Activated T-helper 9 cell treated with anti-CD3 and anti-CD28 coated beads, Interleukin-2, amount 50 U/mL, for 16 hours (primary cell): ENCODE data around the gene FAIM.
"Not testable (repeated sequence)": the region's sequence is repeated elsewhere in the genome, so short reads cannot be mapped to it uniquely, and the experiment has no call there.

Experiments used
- DNase-seq: peaks from one replicate; pipeline ENCODE4 v3.0.0-alpha.2; 2020; ENCODE audit warnings: low read depth

FAIM gene

DNA sequence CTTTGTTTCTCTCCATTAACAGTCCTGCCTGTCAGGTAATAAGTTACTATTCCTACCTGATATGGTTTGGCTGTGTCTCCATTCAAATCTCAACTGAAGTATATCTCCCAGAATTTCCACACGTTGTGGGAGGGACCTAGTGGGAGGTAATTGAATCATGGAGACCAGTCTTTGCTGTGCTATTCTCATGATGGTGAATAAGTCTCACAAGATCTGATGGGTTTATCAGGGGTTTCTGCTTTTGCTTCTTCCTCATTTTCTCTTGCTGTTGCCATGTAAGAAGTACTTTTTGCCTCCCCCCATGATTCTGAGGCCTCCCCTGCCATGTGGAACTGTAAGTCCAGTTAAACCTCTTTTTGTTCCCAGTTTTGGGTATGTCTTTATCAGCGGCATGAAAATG is 6.9 kb upstream of the FAIM start:
- not testable (repeated sequence) for DNase-seq

DNA sequence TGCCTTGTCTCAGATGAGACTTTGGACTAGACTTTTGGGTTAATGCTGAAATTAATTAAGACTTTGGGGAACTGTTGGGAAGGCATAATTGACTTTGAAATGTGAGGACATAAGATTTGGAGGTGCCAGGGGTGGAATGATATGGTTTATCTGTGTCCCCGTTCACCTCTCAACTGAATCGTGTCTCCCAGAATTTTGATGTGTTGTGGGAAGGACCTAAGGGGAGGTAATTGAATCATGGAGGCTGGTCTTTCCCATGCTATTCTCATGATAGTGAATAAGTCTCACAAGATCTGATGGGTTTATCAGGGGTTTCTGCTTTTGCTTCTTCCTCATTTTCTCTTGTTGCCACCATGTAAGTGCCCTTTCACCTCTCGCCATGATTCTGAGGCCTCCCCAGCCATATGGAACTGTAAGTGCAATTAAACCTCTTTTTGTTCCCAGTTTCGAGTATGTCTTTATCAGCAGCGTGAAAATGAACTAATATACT is 4.4 kb upstream of the FAIM start:
- not testable (repeated sequence) for DNase-seq

DNA sequence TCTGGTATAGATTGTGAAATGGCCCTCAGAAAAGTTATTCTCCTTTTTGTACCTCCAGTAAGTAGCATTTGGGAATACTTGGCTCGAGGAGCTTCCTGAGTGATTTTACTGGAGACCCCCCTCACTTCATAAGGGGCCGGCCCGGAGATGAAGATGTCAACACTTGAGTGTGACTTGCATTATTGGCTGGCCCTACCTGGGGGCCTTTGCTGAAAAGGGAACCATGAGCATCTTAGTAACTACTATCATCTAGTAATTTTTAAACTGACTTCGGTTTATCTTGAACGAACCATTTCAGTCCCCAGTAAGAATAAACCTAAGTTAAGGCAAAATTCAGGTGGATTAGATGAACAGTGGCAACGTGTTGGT is 1.3 kb downstream of the FAIM start:
- no peak for DNase-seq

DNA sequence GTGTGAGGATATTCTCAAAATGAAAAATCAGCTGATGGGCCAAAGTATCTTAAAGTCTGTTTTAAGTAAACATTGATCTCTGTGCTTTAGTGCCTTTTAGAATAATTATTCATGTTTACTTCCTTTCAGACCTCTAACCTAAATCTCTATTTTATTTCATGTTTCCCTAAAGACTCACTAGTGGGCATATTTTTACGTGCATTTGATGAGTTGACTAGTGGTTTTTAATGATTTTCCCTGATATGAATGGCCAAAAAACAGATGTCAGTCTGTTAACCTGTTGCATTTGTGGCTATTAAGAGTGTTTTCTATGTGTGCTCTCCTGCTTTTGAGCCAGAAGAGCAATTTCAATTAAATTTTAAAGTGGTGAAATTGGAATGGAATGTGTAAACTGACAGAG is 6.9 kb downstream of the FAIM start:
- no peak for DNase-seq

DNA sequence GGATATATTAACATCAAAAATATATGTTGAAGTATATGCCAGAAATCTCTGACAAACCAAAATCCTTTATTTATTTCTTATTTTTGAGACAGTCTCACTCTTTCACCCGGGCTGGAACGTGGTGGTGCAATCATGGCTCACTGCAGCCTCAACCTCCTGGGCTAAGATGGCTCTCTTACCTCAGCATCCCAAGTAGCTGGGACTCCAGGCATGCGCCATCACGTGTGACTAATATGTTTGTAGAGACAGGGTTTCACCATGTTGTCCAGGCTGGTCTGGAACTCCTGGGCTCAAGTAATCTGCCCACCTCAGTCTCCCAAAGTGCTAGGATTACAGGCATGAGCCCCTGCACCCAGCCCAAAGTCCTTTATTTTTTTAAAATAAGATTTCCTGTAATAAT is 11.9 kb downstream of the FAIM start:
- no peak for DNase-seq

GRCh38 chr3:138624518-138624917 is 15.9 kb downstream of the FAIM start:
- no peak for DNase-seq

DNA sequence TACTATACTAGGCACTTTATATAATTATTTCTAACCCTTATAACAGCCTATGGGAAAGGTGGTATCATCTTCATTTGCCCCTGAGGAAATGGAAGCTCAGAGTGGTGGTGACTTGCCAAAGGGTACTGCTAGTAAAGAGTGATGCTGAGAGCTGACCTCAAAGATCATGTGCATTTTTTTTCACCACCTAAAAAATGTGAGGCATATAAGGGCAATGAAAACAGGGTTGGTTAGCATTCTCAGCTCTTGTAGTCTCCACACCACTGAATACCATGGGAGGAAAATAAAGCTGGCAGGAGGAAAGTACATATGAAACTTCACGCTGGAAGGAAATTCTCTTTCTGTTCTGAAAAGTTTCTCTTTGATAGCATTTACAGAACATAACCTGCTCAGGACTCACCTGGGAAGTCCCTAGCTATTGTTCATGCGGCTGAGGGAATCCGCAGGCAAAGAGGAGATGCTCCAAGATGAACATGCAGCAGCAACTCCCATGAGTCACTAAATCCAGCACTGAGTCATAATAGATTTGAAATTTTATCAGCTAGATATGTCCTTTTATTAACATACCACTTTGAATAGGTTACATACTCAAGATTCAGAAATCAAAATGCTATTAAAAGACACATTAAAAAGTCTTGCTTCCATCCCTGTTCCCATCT is 17.3 kb downstream of the FAIM start:
- no peak for DNase-seq

DNA sequence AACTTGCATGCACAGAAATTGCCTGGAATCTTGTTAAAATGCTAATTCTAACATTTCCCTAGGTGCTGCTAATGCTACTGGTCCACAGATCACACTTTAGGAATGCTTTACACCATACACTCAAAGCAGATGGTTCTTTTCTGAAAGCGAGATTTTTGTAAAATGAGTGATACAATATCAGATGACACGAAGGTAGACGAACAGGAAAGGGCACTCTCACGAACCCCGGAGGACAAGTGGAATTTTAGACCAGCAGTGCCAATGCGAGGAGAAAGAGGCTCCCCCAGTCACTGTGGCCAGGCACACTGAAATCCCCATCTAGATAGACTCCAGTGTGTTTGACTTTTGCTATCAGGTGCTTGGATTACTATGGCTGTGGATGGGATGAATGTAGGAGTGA is 21.0 kb downstream of the FAIM start:
- no peak for DNase-seq

GRCh38 chr3:138638641-138639040 is 30.1 kb downstream of the FAIM start:
- DNase-seq: no peak

- no peak for DNase-seq
Measured at GRCh38 chr3:138640537-138640936, 32.0 kb downstream of the FAIM start.

- DNase-seq: no peak
Measured at GRCh38 chr3:138642226-138642926, 33.8 kb downstream of the FAIM start.

DNA sequence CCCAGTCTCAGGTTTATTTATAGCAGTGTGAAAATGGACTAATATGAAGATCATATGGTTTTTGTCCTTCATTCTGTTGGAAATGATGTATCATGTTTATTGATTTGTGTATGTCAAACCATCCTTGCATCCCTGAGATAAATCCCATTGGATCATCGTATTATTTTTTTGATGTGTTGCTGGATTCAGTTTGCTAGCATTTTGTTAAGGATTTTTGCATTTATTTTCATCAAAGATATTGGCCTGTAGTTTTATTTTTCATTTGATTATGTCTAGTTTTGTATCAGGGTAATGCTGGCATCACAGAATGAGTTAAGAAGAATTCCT is 34.3 kb downstream of the FAIM start:
- DNase-seq: no peak

DNA sequence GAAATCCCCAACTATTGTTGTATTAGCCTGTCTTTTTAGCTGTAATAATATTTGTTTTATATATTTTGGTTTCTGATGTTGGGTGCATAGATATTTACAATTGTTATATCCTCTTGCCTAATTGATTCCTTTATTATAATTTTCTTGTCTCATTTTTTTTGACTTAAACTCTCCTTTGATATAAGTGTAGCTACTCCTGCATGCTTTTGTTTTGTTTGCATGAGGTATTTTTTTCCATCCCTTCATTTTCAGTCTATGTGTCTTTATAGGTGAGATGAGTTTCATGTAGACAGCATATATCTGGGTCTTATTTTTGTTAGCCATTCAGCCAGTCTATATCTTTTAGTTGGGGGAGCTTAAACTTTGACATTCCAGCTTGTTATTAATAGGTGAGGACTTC is 37.4 kb downstream of the FAIM start:
- no peak for DNase-seq

DNA sequence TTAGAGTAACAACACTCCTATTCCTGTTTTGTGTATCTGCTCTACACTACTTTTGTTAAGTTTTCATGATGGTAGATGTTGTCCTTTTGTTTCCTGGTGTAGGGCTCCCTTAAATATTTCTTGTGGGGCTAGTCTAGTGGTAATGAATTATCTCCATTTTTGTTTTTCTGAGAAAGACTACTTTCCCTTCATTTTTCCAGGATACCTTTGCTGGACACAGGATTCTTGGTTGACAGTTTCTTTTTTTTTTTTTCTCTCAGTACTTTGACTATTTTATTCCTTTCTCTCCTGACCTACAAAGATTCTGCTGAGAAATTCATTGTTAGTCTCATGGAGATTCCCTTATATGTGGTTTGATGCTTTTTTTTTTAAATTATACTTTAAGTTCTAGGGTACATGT is 37.9 kb downstream of the FAIM start:
- DNase-seq: no peak

DNA sequence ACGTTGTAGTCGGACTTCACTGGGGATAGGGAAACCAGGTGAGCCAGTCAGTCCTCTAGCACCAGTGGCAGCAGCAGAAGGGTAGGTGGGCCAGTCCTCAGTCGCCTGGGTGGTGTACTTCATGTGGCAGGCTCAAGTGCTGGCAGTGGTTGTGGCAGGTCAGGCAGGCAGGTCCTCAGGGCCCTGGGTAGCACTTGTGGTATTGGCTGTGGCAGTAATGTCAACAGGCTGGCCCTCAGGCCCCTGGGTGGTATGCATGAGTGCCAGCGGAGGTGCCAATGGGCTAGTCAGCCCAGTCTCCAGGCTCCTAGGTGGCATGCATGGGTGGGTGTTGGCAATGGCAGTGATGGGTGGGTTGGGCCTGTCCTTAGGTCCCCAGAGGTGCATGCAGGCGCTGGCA is 40.6 kb downstream of the FAIM start:
- no peak for DNase-seq

DNA sequence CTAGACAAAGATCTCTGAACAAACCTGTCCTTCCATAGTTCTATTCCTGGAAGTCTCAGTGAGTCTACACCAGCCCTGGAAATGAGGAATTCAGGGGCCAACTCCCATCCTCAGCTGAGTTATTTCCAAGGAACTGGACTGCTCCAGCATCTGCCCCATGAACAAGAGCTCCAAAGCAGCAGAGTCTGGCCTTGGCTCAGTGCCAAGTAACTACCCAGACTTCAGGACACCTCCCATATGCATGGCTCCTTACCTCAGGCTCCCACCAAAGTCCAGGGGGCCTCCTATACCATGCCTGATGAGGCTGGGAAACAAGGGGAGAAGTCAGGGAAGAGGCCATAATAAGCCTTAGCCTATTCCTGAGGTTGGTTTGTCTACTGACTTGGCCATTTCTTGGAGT is 45.0 kb downstream of the FAIM start:
- DNase-seq: no peak

GRCh38 chr3:138657508-138657907 is 48.9 kb downstream of the FAIM start:
- no peak for DNase-seq

DNA sequence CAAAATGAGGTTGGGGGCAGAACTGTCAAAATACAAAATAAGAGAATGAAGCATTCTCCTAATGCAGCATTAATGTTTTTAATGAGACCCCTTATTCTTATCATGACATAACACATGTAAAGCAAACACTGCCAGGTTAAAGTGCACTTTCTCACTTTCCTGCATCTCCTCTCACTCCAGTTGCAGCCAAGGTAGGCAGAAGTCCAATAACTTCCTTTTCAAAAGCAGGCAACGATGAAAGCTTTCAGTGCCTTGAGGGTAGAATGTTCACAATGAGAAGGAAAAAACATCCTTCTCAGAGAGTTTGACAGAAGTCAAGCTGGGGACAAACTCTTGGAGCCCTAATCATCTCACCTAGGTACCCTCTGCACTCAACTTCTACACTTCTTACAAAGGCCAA is 59.5 kb downstream of the FAIM start:
- no peak for DNase-seq

- DNase-seq: no peak
Measured at GRCh38 chr3:138670407-138670806, 61.8 kb downstream of the FAIM start.

GRCh38 chr3:138673641-138674530 is 65.3 kb downstream of the FAIM start:
- DNase-seq: no peak

- no peak for DNase-seq
Measured at GRCh38 chr3:138675393-138675792, 66.8 kb downstream of the FAIM start.

DNA sequence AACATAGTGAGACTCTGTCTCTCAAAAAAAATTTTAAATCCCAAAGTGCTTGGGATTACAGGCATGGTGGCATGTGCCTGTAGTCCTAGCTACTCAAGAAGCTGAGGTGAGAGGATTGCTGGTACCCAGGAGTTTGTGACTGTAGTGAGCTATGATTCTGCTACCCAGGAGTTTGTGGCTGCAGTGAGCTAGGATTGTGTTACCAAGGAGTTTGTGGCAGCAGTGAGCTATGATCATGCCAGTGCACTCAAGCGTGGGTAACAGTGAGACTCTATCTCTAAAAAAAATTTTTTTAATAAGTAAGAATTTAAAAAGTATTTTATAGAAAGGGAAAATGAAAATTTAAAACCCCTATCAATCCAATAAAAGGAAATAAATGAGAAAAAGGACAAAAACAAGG is 69.5 kb downstream of the FAIM start:
- no peak for DNase-seq

- no peak for DNase-seq
Measured at GRCh38 chr3:138678874-138679392, 70.4 kb downstream of the FAIM start.
